GM12878 (cell line): ENCODE results near the gene CHRNB2.

Experiments used
- CREM ChIP-seq: IDR thresholded peaks from 2 replicates; pipeline ENCODE4 v1.6.1; 2014; ENCODE audit warnings: antibody characterized with exemption, low read depth
- CTCF ChIP-seq, 3 experiments: IDR thresholded peaks in 2 of 3; conservative IDR thresholded peaks in 1 of 3; 2 replicates each; pipeline ENCODE4 v1.5.1; 2011; ENCODE audit warnings: low read depth in 3 of 3, low read length in 3 of 3, mild to moderate bottlenecking in 3 of 3, control low read depth in 2 of 3, moderate library complexity in 2 of 3, inconsistent platforms in 1 of 3, mixed read lengths in 1 of 3; ENCODE audit not compliant: control insufficient read depth in 2 of 3, insufficient read depth in 1 of 3; ENCODE audit errors: extremely low read depth in 1 of 3
- EZH2 ChIP-seq: IDR thresholded peaks from 2 replicates; pipeline ENCODE4 v1.6.1; 2012; ENCODE audit warnings: low read depth, mild to moderate bottlenecking, control low read depth, inconsistent platforms, low read length, borderline replicate concordance; ENCODE audit not compliant: control insufficient read depth
- JUNB ChIP-seq: IDR thresholded peaks from 2 replicates; pipeline ENCODE4 v1.6.1; 2016; ENCODE audit warnings: antibody characterized with exemption, mild to moderate bottlenecking
- NFXL1 ChIP-seq: fragments of 450-650 bp; IDR thresholded peaks from 2 replicates; pipeline ENCODE4 v1.6.1; 2017; ENCODE audit warnings: antibody characterized with exemption, mild to moderate bottlenecking, borderline replicate concordance
- POLR2A ChIP-seq: IDR thresholded peaks from 2 replicates; pipeline ENCODE4 v1.6.1; 2011; ENCODE audit warnings: low read depth, mild to moderate bottlenecking, low read length
- SMARCA5 ChIP-seq: fragments of 450-650 bp; IDR thresholded peaks from 2 replicates; pipeline ENCODE4 v1.6.1; 2017; ENCODE audit warnings: mild to moderate bottlenecking
- SREBF2 ChIP-seq: IDR thresholded peaks from 2 replicates; pipeline ENCODE4 v1.6.1; 2012; ENCODE audit warnings: mild to moderate bottlenecking, low read length
- ZNF384 ChIP-seq: IDR thresholded peaks from 2 replicates; pipeline ENCODE4 v1.6.1; 2012; ENCODE audit warnings: low read depth, mild to moderate bottlenecking, low read length, improper control_type of control experiment, borderline replicate concordance
- TF ChIP-seq, protein P1 (sequence below): fragments of 450-650 bp; formaldehyde crosslinking; IDR thresholded peaks from 2 replicates; pipeline ENCODE4 v1.4.0; 2020; ENCODE audit warnings: mild to moderate bottlenecking, moderate library complexity

GRCh38 chr1:154629061-154629674, 61.6 kb downstream of the CHRNB2 start:
- no peak for TF ChIP-seq SREBF2
- no peak for TF ChIP-seq EZH2
- TF ChIP-seq CTCF (IDR thresholded peaks at IDR 0.05 in 2 of 3, conservative IDR thresholded peaks at IDR 0.05 in 1 of 3; ENCODE audit: control insufficient read depth in 2 of 3, extremely low read depth in 1 of 3, insufficient read depth in 1 of 3, low read depth in 3 of 3, low read length in 3 of 3) = no peak
- no peak for TF ChIP-seq ZNF384
- no peak for TF ChIP-seq SMARCA5
- TF ChIP-seq, protein P1, sequence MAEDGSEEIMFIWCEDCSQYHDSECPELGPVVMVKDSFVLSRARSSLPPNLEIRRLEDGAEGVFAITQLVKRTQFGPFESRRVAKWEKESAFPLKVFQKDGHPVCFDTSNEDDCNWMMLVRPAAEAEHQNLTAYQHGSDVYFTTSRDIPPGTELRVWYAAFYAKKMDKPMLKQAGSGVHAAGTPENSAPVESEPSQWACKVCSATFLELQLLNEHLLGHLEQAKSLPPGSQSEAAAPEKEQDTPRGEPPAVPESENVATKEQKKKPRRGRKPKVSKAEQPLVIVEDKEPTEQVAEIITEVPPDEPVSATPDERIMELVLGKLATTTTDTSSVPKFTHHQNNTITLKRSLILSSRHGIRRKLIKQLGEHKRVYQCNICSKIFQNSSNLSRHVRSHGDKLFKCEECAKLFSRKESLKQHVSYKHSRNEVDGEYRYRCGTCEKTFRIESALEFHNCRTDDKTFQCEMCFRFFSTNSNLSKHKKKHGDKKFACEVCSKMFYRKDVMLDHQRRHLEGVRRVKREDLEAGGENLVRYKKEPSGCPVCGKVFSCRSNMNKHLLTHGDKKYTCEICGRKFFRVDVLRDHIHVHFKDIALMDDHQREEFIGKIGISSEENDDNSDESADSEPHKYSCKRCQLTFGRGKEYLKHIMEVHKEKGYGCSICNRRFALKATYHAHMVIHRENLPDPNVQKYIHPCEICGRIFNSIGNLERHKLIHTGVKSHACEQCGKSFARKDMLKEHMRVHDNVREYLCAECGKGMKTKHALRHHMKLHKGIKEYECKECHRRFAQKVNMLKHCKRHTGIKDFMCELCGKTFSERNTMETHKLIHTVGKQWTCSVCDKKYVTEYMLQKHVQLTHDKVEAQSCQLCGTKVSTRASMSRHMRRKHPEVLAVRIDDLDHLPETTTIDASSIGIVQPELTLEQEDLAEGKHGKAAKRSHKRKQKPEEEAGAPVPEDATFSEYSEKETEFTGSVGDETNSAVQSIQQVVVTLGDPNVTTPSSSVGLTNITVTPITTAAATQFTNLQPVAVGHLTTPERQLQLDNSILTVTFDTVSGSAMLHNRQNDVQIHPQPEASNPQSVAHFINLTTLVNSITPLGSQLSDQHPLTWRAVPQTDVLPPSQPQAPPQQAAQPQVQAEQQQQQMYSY = no peak
- no peak for TF ChIP-seq CREM
- TF ChIP-seq NFXL1 = no peak
- no peak for TF ChIP-seq JUNB
- no peak for TF ChIP-seq POLR2A
